Inflammatory macrophage treated with lipopolysaccharide for 4 hours (primary cell): ENCODE results near the gene ATOH8.
"Not testable (repeated sequence)": the region's sequence is repeated elsewhere in the genome, so short reads cannot be mapped to it uniquely, and the experiment has no call there.

Source experiments
- DNase-seq: peaks from one replicate; pipeline ENCODE4 v3.0.0-alpha.2; 2020

Gene ATOH8

DNA sequence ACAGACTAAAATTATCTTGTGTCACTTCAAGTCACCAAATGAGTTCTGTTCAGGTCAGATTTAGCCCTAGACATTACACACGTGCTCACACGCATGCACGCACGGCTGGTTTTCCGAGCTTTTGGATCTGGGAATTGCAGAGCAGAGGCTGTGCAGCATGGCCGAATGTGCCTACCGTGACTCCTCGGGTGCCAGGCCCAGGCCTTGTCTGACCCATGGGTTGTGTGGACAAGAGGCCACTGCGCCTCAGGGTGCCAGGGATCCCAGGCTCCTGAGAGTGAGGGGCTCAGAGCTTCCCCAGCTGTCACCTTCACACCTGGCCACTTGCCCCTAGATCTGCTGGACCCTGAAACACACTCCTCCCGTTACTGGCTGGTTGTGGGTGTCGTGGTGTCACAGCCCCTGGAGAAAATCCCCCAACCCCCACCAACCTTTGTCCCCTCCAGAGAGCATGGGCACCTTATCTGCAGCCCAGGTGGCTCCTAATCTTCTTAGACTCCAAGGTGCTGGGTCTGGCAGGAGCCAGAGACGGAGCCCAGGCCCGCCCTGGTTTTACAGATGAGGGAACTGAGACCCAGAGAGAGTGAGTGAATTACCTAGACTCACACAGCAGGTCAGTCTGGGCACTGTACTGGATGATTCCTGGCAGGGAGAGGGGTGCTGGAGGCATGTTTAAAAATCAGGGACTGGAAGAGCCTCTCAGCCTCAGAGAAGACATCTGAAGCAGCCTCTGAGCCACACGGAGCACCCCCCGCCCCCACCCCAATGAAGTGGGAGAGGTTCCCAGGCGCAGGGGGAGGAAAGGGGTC lies 56.8 kb downstream of the ATOH8 start:
- DNase-seq, result no peak

DNA sequence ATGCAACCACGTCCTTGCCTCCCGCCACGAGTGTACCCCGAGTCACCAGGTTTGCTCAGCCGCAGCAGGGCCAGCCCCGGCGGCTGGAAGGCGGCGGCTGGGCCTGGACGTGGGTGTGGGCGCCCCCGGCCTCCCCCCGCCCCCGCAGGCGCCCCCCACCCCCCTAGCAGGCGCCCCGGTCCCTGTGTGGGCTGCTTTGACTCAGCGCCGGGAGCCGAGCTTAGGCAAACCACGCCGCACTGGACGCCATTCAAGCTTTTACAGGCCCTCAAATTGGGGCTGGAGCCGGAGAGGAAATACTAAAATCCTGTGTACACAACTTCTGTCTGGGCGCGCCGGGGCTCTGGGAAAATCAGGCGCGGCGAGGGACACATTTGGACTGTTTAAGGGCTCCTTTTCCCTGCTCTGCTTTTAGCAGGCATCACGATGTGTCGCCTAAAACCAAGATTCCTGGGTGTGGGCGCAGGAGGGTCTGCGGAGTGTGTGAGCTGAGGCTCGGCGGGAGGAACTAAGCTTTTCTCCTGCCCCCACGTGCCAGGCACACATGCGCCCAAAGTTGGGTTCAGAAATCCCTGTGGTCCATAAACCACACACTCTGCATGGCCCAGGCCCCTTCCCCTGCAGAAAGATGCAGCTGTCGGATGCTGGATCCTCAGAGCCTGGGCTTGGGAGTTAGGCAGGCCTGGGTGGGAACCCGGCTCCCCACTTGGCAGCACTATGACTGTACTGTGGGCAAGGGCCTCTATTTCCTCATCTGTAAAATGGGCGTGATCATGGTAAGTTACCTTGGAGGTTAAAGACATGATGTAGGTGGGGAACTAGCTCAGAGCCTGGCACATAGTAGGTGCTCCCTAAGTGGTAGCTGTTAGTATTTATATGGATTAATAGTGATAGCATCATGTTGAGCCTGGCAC lies 57.6 kb downstream of the ATOH8 start:
- DNase-seq, result no peak

DNA sequence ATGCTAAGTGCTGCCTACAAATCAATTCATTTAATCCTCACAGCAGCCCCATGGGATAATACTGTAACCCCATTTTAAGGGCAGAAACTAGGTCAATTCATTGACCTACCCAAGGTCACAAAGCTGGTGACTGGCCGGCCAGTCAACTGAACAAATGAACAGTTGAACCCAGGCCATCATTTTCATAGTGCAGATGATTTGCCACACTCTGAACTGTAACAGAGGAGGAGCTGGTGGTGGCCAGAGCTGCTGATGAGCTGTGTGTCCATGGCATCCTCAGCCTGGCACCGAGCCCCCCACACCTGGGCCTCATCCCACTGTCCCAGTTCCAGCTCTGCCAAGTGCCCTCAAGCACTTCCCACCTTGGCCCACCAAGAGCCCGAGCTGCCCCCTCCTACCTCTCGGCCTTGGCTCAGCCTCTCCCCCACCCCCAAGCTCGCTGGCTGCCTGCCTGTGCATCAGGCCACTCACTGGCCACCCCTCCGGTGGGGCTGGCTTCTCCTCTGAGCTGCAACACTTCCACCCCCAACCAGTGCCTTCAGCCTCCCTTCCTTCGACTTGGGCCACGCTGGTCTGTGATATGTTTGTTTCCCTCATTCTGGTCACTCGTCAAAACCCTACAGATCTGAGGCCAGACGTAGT lies 58.4 kb downstream of the ATOH8 start:
- DNase-seq, result no peak

DNA sequence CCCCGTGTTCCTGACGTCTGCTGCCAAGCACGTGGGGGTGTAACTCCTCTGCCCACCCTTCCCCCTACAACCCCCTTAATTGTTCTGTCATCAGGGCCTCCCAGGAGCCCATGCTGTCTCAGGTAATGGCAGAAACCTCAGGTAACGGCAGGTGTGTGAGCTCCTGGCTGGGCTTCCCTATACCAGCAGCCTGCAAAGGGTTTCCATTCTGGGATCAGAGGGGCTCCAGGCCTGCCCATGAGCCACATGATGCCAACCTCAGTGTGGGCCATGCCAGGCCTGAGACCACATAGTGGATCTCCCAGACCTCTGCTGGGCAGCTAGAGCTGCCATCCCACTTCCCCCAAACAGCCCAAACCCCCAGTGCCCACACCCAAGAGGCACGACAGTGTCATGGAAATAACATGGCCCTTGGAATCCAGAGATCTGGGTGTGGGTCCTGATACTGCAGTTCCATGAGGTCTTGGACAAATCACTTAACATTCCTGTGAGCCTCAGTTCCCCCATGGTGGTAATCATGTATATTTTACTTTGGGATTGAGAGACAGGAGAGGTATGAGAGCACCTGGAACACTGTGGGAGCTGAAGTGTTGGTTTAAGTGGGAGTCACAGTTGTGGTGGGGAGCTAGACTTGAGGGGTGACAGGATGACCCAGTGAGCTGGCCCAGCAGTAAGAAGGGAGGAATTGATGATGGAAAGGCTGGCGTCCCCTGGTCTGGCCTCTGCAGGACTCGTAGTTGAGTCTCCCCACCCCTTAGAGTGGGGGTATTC lies 59.6 kb downstream of the ATOH8 start:
- DNase-seq, result no peak

DNA sequence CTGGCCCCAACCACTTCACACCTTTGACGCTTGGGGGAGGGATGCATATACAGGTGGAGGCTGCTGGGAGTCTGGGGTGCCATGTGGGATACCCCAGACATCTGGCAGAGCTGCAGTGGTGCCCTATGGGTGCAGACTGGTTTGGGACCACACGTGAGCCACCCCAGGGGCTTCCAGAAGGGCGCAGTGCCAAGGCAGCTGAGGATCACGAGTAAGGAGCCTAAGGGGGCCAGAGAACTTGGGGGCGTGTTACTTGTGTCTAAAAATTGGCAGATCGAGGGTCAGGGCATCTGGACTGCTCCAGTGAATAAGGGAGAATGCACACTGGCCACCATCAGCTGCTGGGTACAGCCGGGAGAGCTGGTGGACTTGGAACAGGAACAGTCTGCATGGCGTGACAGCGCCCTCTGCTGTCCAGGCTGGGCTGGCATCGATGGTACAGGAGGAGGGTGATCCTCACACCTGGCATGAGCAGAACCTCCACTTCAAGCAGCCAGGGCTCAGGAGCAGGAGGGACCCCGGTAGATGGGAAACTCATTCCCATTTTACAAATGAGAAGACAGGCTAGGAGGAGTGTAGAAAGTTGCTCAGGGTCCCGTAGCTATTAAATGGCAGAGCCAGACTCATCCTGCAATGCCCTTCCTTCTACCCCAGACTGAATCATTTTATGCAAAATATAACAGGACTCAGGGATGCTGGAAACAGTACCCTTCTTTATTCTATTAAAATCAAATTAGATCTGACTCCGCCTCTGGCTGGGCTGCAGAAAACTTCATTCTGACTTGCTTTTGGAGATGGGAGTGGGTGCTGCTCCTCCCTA lies 60.4 kb downstream of the ATOH8 start:
- peak; percentile 81 for DNase-seq

DNA sequence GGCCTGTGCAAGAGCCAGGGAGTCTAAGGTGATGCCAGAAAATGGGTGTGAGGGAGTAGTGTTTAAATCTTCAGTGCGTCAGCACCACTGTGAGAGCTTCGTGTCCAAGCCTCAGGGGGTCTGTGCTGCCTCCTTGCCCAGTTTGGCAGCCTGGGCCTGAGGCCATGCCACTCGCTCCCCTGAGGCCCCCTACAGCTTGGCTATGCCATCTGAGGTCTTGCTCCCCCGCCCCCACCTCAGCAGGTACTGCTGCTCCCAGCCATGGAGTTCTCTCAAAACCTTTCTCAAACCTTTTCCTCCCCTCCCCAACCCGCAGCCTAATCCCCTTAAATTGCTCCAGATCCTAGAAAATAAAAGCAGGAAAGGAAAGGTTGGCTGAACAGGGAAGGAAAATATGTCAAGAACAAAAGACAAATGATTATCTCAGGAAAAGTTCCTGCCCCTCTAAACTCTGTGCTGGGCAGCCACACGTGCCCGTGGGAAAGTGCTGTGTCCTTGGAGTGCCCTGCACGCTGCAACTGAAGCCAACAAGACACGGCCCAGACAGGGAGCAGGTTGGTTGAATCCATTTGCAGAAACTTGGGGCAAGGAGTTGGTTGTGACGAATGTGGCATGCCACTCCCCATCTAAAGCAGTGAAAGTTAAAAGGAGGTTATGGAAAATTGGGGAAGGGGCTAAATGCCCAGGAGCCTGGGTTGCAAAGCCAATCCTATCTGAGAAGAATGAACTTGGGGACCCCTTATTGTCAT lies 61.2 kb downstream of the ATOH8 start:
- no peak for DNase-seq

DNA sequence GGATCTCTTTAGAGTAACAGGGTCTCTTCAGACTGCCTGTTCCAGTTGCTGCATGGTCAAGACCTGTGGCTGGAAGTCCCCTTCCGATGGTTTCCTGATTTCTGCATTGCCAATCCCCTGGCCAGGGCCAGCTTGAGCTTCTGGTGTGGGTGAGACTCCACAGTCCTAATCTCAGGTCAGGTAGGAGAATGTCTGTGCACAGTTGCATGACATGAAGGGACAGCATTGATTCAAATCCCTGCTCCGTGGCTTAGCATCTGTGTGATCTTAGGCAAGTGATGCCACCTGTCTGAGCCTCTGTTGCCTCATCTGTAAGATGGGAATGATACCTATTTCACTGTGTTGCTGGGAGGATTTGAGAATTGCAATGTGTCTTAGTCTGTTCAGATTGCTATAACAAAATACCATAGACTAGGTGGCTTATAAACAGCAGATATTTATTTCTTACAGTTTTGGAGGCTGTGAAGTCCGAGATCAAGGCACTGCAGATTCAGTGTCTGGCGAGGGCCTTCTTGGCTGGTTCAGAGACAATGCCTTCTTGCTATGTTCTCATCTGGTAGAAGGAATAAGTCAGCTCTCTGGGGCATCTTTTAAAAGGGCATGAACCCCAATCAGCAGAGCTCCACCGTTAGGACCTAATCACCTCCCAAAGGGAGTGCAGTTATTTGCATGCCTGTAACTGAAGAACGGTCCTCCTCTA lies 66.2 kb downstream of the ATOH8 start:
- no peak for DNase-seq

DNA sequence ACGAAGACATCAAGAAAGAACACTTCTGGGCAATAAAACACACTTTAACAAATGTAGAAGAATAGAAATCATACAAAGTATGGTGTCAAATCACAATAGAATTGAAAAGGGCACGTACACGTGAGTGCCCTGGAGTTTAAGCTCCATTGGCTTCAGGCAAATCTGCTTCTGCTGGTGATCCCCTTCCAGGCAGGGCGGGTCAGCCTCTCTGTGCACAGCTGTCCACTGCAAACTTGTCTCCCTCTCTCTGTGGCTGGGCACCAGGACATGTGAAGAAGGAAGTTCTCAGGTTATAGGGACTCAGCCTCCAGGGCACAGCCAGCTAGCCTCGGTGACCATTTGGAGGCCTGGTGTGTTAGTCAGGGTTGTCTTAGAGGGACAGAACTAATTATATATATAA lies 69.0 kb downstream of the ATOH8 start:
- DNase-seq, result no peak

DNA sequence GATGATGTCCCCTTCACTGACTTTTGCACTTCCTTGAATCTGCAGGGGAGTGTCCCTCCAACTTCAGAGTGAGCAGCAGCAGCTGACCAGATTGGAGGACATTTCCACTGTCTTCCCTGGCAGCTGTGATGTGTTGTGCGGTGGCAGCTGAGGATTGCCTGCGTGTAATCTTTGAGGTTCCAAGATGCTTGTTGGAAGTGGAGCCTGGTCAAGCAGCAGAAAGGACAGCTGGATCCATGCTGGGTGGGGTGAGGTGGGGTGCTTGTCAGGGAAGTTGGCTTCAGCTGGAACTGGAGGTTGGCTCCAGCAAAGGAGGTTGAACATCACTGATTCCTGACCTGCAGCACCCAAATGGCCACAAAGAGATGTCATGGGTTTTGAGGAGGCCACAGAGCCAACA lies 70.2 kb downstream of the ATOH8 start:
- DNase-seq, result no peak

DNA sequence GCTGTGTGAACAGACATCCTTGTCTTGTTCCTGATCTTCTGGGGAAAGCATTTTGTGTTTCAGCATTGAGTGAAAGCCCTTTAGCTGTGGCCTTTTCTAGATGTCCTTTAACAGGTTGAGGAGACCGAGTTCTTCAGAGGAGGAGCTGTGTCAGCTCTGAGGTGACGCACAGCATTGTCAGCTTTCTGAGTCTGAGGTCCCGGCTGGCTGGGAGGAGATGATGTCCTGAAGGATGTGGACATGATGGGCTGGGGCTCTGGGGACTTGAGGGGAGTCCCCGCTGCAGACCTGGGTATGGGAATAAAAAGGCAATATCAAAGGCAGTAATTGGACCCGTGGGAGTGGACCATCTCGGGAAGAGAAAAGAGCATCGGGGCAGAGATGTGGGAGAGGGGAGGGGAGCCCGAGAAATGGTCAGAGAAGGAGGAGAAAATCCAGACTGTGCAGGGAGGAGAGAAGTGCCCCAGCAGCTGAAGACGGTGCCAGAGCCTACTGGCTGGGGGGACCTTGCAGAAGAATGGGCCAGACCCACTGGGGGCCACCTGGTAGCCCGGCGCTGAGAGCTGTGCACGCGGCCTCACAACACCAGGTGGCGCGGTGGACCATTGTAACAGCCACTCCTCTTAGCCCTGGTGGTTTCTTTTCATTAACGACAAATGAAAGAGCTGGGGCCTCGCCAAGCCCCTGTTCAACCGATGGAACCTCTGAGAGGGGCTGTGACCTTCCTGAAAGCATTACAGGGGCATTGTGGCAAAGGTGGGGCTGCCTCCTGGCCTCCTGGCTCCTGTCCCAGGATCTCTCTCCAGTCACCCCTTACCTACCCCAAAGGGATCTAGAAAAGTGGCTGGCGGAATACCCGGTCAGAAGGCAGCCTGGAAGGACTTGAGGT lies 73.4 kb downstream of the ATOH8 start:
- DNase-seq, result peak; percentile 76

DNA sequence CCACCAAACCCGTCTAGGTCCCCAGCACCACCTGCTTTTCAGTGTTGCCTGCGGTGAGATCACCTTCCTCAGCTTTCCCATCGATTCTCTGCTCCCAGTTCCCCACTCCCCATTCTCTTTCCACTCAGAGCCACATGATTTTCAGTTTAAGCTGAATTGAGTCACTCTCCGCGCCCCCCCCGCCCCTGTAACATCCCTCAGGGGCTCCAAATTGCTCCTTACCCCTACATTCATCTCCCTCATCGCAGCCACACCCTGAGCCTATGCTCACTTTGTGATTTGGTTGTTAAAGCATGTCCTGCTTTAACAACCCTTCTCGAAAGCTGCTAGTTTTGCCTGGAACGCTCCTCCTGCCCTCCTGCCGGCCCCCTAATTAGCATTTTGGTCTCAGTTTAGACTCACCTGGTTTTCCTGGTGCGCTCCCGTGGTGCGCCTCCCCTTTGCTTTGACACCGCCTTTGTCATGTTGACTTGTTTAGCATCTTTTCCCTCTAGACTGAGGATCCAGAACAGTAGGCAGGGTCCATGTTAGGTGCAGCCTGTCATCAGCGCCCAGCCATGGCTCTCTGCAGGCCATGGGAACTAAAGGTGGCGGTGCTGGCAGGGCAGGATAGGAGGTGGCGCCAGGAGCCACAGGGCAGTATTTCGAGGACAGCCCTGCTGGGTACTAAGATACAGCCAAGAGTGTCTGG lies 74.2 kb downstream of the ATOH8 start:
- no peak for DNase-seq

DNA sequence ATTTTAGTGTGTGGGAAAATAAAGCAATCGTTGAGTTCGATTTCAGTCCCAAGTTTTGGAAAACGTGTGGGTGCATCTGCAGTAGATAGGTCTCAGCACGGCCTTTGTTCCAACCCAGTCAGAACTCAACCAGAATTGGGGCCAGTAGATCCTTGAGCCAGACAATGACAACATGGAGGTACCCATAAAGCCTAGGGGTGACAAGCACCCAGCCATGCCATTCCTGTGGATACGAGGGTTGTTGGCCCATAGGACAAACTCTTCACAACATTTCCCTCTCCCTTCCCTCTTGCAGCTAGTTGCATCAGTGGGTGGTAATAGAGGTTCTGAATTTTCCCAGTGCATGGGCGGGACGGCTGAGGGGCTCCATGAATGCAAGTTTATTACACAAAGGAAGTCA lies 74.9 kb downstream of the ATOH8 start:
- no peak for DNase-seq

DNA sequence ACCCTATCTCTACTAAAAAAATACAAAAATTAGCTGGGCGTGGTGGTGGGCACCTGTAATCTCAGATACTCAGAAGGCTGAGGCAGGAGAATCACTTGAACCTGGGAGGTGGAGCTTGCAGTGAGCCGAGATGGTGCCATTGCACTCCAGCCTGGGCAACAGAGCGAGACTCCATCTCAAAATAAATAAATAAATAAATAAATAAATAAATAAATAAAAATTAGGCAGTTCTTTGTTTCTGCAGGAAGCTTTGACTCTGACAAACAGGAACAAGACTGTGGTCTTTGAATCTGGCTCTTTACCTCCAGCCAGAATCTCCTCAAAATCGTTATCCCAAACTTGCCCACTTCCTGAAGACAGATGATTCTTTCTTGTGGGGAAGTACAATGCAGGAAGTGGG lies 75.6 kb downstream of the ATOH8 start:
- not testable (repeated sequence) for DNase-seq

DNA sequence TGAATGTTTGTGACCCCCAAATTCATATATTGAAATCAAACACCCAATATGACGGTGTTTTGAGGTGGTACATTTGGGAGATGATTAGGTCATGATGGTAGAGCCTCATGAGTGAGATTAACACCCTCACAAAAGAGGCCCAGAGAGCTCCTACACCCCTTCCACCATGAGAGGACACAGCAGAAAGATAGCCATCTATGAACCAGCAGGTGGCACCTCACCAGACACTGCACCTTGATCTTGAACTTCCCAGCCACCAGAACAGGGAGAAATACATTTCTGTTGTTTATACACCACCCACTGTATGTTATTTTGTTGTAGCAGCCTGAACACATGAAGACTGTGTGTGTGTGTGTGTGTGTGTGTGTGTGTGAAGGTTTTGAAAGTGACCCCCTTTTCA lies 76.9 kb downstream of the ATOH8 start:
- no peak for DNase-seq

DNA sequence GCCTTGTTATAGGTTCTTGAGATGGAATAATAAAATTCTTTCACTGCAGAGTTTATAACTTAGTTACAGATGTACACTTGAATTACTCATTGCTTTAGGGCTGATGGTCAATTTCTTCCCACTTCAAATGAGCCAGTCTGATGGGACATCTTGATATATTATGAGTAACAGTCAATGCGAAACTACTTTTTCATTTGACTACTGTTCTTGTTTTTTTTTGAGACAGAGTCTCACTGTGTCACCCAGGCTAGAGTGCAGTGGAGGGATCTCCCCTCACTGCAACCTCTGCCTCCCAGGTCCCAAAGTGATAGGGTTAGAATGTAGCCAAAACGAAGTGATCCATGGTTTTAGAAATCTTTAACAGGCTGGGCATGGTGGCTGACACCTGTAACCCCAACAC lies 77.9 kb downstream of the ATOH8 start:
- peak; percentile 13 for DNase-seq

DNA sequence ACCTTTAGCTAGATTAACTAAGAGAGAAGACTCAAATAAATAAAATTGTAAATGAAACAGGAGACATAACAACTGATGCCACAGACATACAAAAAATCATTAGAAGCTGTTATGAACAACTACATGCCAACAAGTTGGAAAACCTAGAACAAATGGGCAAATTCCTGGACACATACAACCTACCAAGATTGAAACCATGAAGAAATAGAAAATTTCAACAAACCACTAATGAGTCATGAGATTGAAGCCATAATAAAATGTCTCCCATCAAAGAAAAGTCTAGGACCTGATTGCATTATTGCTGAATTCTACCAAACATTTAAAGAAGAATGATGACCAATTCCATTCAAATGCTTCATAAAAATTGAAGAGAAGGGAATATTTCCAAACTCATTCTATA lies 80.7 kb downstream of the ATOH8 start:
- peak; percentile 39 for DNase-seq
